Measurements from ENCODE around the gene UNC5CL. TPM values are rescaled to one million over a fixed set of nuclear protein-coding genes. Genes with fewer than 3 reads are reported as not detected.

The UNC5CL gene
- total RNA-seq, 1 experiment from 2014 or later: 0.81 TPM

DNA sequence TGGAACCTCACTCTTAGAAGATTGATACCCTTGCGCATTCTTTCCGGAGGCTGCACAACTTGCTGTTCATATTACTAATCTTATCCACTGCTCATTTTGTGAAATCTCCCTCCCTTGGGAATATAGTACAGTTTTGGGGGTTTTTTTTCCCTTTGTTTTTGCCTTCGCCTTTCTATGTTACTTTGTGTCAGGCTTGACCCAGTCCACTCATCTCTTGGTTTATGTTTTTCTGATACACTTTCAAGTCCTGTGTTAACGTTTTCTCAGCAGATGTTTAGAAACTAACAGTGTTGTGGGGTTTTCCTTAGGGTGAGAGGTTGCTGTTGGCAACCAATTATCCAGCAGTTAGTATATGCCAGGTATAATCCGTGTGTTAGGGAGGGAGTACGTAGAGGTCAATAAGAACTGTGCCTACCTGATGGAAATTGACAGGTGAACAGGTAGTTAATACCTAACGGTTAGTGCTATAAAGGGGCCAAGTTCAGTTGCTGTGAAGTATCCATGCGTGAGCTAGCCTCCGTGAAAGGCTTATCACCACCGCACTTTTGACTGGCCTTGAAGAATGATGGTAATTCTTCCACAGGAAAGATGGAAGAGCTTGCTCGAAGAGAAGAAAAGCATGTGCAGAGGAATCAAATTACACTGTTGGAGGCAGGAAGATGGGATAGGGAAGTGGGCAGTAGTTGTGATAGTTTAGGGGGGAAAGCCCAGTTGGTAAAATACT lies 35.1 kb upstream of the UNC5CL start:
- Histone ChIP-seq H2BK5ac (ENCODE audit: insufficient read length, low read length) (no peak overlapping the region), H3K79me2 (ENCODE audit: insufficient read depth, low read length) (peaks cover 41% of the 10 kb centered on the region), H2AFZ (ENCODE audit: low read length) (no peak overlapping the region), H3T11ph (ENCODE audit: low read length) (no peak overlapping the region), H2BK15ac (ENCODE audit: low read depth, low read length) (no peak overlapping the region), H4K91ac (ENCODE audit: insufficient read length, low read depth, low read length) (no peak overlapping the region), H3K4me2 (ENCODE audit: insufficient read depth, insufficient read length, low read length) (peak overlapping the region; percentile 100), H3K4ac (ENCODE audit: low read depth, low read length) (no peak overlapping the region), H2BK120ac (ENCODE audit: low read depth, low read length, poor library complexity, severe bottlenecking) (no peak overlapping the region), H2AK5ac (ENCODE audit: insufficient read length, low read length) (no peak overlapping the region), H2BK20ac (ENCODE audit: low read depth, low read length, poor library complexity, severe bottlenecking) (no peak overlapping the region), H4K20me1 (ENCODE audit: control insufficient read depth, insufficient read depth, insufficient read length) (no peaks in the 10 kb centered on the region), H4K5ac (ENCODE audit: insufficient read length, low read depth, low read length) (no peak overlapping the region), H3K79me1 (ENCODE audit: insufficient read depth, low read depth, low read length, poor library complexity, severe bottlenecking) (peaks cover 4% of the 10 kb centered on the region), H3K23me2 (ENCODE audit: insufficient read length, low read depth, low read length, poor library complexity, severe bottlenecking) (peaks cover 9% of the 10 kb centered on the region), H3K9ac (ENCODE audit: extremely low read depth, insufficient read length, low read length) (peak overlapping the region; percentile 91), H2BK12ac (ENCODE audit: insufficient read length, low read depth, low read length) (no peak overlapping the region), H3K18ac (ENCODE audit: insufficient read length, low read depth, low read length) (no peak overlapping the region), H3K56ac (ENCODE audit: insufficient read length, low read depth, low read length) (no peak overlapping the region), H3K14ac (ENCODE audit: insufficient read depth, low read length) (no peak overlapping the region), H3K27me3 (ENCODE audit: insufficient read depth, low read length) (no peaks in the 10 kb centered on the region), H3K23ac (ENCODE audit: insufficient read length, low read depth, low read length) (no peak overlapping the region), H3K27ac (ENCODE audit: insufficient read length, low read depth, low read length) (no peak overlapping the region), H3K4me1 (ENCODE audit: insufficient read depth, low read length) (no peaks in the 10 kb centered on the region), H3K9me3 (ENCODE audit: control insufficient read depth, low read depth, low read length) (no peaks in the 10 kb centered on the region), H4K8ac (replicated peaks; ENCODE audit: insufficient read length, low read depth, low read length) (no peak overlapping the region)
- H3K4me3 Mint-ChIP-seq: peak overlapping the region; percentile 91 to 92
- WGBS (ENCODE audit: extremely low coverage, insufficient read length, low lambda C conversion rate): no CpG with 5 or more reads among the region's 11 CpGs
- no peaks in the 10 kb centered on the region for H3K27me3 Mint-ChIP-seq (ENCODE audit: low read depth)
- no peaks in the 10 kb centered on the region; a peak in 1 of 5 replicates for H3K9me3 Mint-ChIP-seq
- no peak for DNase-seq
- peaks cover 3 to 36% (median 21%) of the 10 kb centered on the region in 3 experiments; a peak in 6 of 7 replicates for H3K36me3 Mint-ChIP-seq (ENCODE audit: insufficient read depth in 1 of 3, low read depth in 3 of 3)
- H3K27ac Mint-ChIP-seq: peak overlapping the region; percentile 86 to 92 (median 88)
- TF ChIP-seq, protein P1, sequence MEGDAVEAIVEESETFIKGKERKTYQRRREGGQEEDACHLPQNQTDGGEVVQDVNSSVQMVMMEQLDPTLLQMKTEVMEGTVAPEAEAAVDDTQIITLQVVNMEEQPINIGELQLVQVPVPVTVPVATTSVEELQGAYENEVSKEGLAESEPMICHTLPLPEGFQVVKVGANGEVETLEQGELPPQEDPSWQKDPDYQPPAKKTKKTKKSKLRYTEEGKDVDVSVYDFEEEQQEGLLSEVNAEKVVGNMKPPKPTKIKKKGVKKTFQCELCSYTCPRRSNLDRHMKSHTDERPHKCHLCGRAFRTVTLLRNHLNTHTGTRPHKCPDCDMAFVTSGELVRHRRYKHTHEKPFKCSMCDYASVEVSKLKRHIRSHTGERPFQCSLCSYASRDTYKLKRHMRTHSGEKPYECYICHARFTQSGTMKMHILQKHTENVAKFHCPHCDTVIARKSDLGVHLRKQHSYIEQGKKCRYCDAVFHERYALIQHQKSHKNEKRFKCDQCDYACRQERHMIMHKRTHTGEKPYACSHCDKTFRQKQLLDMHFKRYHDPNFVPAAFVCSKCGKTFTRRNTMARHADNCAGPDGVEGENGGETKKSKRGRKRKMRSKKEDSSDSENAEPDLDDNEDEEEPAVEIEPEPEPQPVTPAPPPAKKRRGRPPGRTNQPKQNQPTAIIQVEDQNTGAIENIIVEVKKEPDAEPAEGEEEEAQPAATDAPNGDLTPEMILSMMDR (conservative IDR thresholded peaks at IDR 0.05): no peak
- peaks cover 35 to 38% of the 10 kb centered on the region in 2 experiments for H3K4me1 Mint-ChIP-seq
